Measurements from ENCODE around the gene KAZN. TPM values are rescaled to one million over a fixed set of nuclear protein-coding genes. Genes with fewer than 3 reads are reported as not detected.
"Not testable (repeated sequence)": the region's sequence is repeated elsewhere in the genome, so short reads cannot be mapped to it uniquely, and the experiment has no call there.

Gene KAZN
- total RNA-seq, 2 donors from 2014 or later = 9.8 to 12.2 TPM

DNA sequence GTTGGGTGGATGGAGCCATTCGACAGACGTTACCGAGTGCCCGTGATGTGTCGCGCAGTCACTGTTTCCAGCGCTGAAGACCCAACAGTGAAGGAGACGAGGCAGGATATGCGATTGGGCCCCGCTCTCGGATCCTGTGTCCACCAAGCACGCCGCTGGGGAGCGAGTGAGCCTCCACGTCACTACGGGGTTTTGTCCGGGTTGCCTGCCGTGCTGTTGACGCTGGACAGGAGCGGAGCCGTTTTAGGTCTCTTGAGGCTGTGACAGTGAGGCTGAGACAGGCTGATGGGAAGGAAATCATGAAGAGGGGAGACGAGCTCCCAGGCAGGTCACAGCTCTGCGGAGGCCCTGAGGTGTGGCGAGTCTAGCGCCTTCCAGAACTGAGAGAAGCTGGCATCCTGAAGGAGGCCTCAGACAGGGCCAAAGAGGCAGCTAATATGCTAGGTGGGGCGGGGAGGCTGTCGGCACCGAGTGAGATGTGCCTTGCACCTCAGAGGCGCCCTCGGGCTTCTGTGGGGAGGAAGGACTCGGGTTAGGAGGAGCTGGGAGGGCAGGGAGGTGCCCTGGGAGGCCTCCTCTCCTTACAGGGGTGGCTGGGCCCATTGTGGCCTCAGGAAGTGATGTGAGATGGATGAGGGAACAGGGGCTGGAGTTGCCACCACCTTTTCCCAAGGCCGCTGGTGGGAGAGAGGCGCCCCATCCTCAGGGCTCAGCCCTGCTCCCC lies 359.1 kb downstream of the KAZN start:
- Histone ChIP-seq H3K27ac (no peak overlapping the region), H3K27me3 (no peaks in the 10 kb centered on the region), H3K9me3 (no peaks in the 10 kb centered on the region), H3K4me1 (no peaks in the 10 kb centered on the region), H3K9ac (ENCODE audit: low read depth in 2 of 2, low read length in 2 of 2) (no peak overlapping the region), H3K4me3 (no peak overlapping the region), H3K36me3 (no peaks in the 10 kb centered on the region)
- intact Hi-C loops (cut with DNase I) = no loop called here
- TF ChIP-seq CTCF (IDR thresholded peaks at IDR 0.05) = no peak
- DNase-seq = no peak

- DNase-seq = no peak
- Histone ChIP-seq H3K27ac (no peak overlapping the region), H3K27me3 (no peaks in the 10 kb centered on the region), H3K4me1 (no peaks in the 10 kb centered on the region), H3K9ac (ENCODE audit: low read depth in 2 of 2, low read length in 2 of 2) (no peak overlapping the region), H3K9me3 (no peaks in the 10 kb centered on the region), H3K4me3 (no peak overlapping the region), H3K36me3 (no peaks in the 10 kb centered on the region)
- intact Hi-C loops (cut with DNase I) = no loop called here
- no peak for TF ChIP-seq CTCF (IDR thresholded peaks at IDR 0.05)
Measured at GRCh38 chr1:14958249-14959058, 360.0 kb downstream of the KAZN start.

- Histone ChIP-seq H3K9ac (ENCODE audit: low read depth in 2 of 2, low read length in 2 of 2) (no peak overlapping the region), H3K9me3 (no peaks in the 10 kb centered on the region), H3K27me3 (no peaks in the 10 kb centered on the region), H3K36me3 (no peaks in the 10 kb centered on the region), H3K27ac (no peak overlapping the region), H3K4me1 (no peaks in the 10 kb centered on the region), H3K4me3 (no peak overlapping the region)
- TF ChIP-seq CTCF (IDR thresholded peaks at IDR 0.05) = no peak
- intact Hi-C loops (cut with DNase I) = no loop called here
- no peak for DNase-seq
Measured at GRCh38 chr1:14959059-14959694, 360.7 kb downstream of the KAZN start.

GRCh38 chr1:14961661-14962267 lies 363.3 kb downstream of the KAZN start:
- intact Hi-C loops (cut with DNase I) = no loop called here
- H3K9ac ChIP-seq (ENCODE audit: low read depth in 2 of 2, low read length in 2 of 2) = no peak overlapping the region
- no peaks in the 10 kb centered on the region for H3K9me3 ChIP-seq
- no peak overlapping the region for H3K27ac ChIP-seq
- no peaks in the 10 kb centered on the region for H3K4me1 ChIP-seq
- no peaks in the 10 kb centered on the region for H3K36me3 ChIP-seq
- no peak for DNase-seq
- no peak for TF ChIP-seq CTCF (IDR thresholded peaks at IDR 0.05)
- H3K27me3 ChIP-seq = no peaks in the 10 kb centered on the region
- H3K4me3 ChIP-seq = no peak overlapping the region

- no peaks in the 10 kb centered on the region for H3K4me1 ChIP-seq
- no peak overlapping the region for H3K4me3 ChIP-seq
- DNase-seq = no peak
- intact Hi-C loops (cut with DNase I) = no loop called here
- H3K9ac ChIP-seq (ENCODE audit: low read depth in 2 of 2, low read length in 2 of 2) = no peak overlapping the region
- no peaks in the 10 kb centered on the region for H3K36me3 ChIP-seq
- no peaks in the 10 kb centered on the region for H3K27me3 ChIP-seq
- no peaks in the 10 kb centered on the region for H3K9me3 ChIP-seq
- TF ChIP-seq CTCF (IDR thresholded peaks at IDR 0.05) = no peak
- H3K27ac ChIP-seq = no peak overlapping the region
Measured at GRCh38 chr1:14962407-14962806, 363.9 kb downstream of the KAZN start.

GRCh38 chr1:14963791-14964710 lies 365.6 kb downstream of the KAZN start:
- H3K4me1 ChIP-seq; H3K4me3 ChIP-seq; H3K9ac ChIP-seq (ENCODE audit: low read depth in 2 of 2, low read length in 2 of 2); intact Hi-C loops (cut with DNase I); H3K36me3 ChIP-seq; H3K27ac ChIP-seq; H3K27me3 ChIP-seq; DNase-seq; H3K9me3 ChIP-seq: not testable (repeated sequence)

Data from colonic mucosa (tissue), 4 donors.